NCI-H510A treated with DMSO at 0.1 percent for 48 hours (cell line): Measurements from ENCODE around the gene HLA-A.
A peak's percentile ranks its signal among the peaks of the same experiment; 100 is the strongest.

Experiments used
- DNase-seq: peaks from one replicate; lab custom pipeline; 2025; lab: John Stamatoyannopoulos, UW

The HLA-A gene

GRCh38 chr6:29935273-29935955 is 6.9 kb upstream of the HLA-A start:
- no peak for DNase-seq

- no peak for DNase-seq
These were observed 3.4 kb upstream of the HLA-A start for GRCh38 chr6:29938746-29939508.

GRCh38 chr6:29941016-29941415 is 1.3 kb upstream of the HLA-A start:
- DNase-seq = no peak

GRCh38 chr6:29941471-29941870 is 861 bp upstream of the HLA-A start:
- DNase-seq = no peak

- DNase-seq = no peak
These were observed 437 bp upstream of the HLA-A start for GRCh38 chr6:29941916-29942274.

- peak; percentile 3 for DNase-seq
These were observed 978 bp downstream of the HLA-A start for GRCh38 chr6:29943053-29943966.

- no peak for DNase-seq
These were observed 3.0 kb downstream of the HLA-A start for GRCh38 chr6:29945281-29945820.

GRCh38 chr6:29946223-29947076 is 4.1 kb downstream of the HLA-A start:
- DNase-seq = no peak

- DNase-seq = no peak
These were observed 5.0 kb downstream of the HLA-A start for GRCh38 chr6:29947077-29947980.

GRCh38 chr6:29948277-29948676 is 5.9 kb downstream of the HLA-A start:
- DNase-seq = no peak

- no peak for DNase-seq
These were observed 7.6 kb downstream of the HLA-A start for GRCh38 chr6:29949934-29950333.

- DNase-seq = no peak
These were observed 9.6 kb downstream of the HLA-A start for GRCh38 chr6:29951882-29952281.

- DNase-seq = no peak
These were observed 10.7 kb downstream of the HLA-A start for GRCh38 chr6:29953001-29953441.

GRCh38 chr6:29953686-29954085 is 11.4 kb downstream of the HLA-A start:
- DNase-seq = no peak

GRCh38 chr6:29954272-29954671 is 11.9 kb downstream of the HLA-A start:
- no peak for DNase-seq

GRCh38 chr6:29955783-29956182 is 13.5 kb downstream of the HLA-A start:
- no peak for DNase-seq

GRCh38 chr6:29956518-29956917 is 14.2 kb downstream of the HLA-A start:
- DNase-seq = no peak

- DNase-seq = no peak
These were observed 15.7 kb downstream of the HLA-A start for GRCh38 chr6:29958046-29958445.

- DNase-seq = no peak
These were observed 16.6 kb downstream of the HLA-A start for GRCh38 chr6:29958921-29959320.

GRCh38 chr6:29959467-29959866 is 17.1 kb downstream of the HLA-A start:
- no peak for DNase-seq
